Body of pancreas (tissue), 4 donors: ENCODE data around the gene PRKCB. TPM values are rescaled to one million over a fixed set of nuclear protein-coding genes. Genes with fewer than 3 reads are reported as not detected.

Experiments
- ATAC-seq: fragments of 150-250 bp; one replicate; pipeline ENCODE4 v1.9.1; 2016
- DNase-seq, 4 donors: peaks; one replicate each; pipeline ENCODE4 v3.0.0-alpha.2; 2019
- H3K27ac ChIP-seq, 4 donors: fragments of 200-600 bp; sonication (generic); 1 replicate in 3 of 4; 2 replicates in 1 of 4; pipeline versions ENCODE4 v1.5.1 to v1.6.1; 2016 to 2019; ENCODE audit warnings: mild to moderate bottlenecking in 1 of 4, mixed read lengths in 1 of 4, moderate library complexity in 1 of 4
- H3K27me3 ChIP-seq, 2 donors: fragments of 200-600 bp; sonication (generic); one replicate each; pipeline ENCODE4 v1.6.0; 2016; ENCODE audit warnings: mild to moderate bottlenecking in 1 of 2
- H3K36me3 ChIP-seq, 2 donors: fragments of 200-600 bp; sonication (generic); replicated peaks in 1 of 2; 2 replicates each; pipeline ENCODE4 v1.5.1; 2016; ENCODE audit warnings: low read depth in 2 of 2; ENCODE audit not compliant: insufficient read depth in 1 of 2
- H3K4me1 ChIP-seq: fragments of 200-600 bp; sonication (generic); one replicate; pipeline ENCODE4 v1.6.0; 2016
- H3K4me3 ChIP-seq, 2 donors: fragments of 200-600 bp; sonication (generic); 1 replicate in 1 of 2; 2 replicates in 1 of 2; pipeline ENCODE4 v1.5.1; 2016 to 2019
- H3K9me3 ChIP-seq, 3 donors: fragments of 200-600 bp; sonication (generic); 1 replicate in 2 of 3; 2 replicates in 1 of 3; pipeline ENCODE4 v1.5.1; 2016
- CTCF ChIP-seq, 7 experiments: fragments of 450-650 bp in 4 of 7; fragments of 200-600 bp in 3 of 7; sonication (generic) in 3 of 7; IDR thresholded peaks; one replicate each; pipeline ENCODE4 v1.5.1; 2016 to 2019; ENCODE audit warnings: antibody characterized with exemption in 7 of 7
- POLR2A ChIP-seq, 3 donors: fragments of 450-650 bp; IDR thresholded peaks; one replicate each; pipeline ENCODE4 v1.6.1; 2016; ENCODE audit warnings: antibody characterized with exemption in 3 of 3, mild to moderate bottlenecking in 2 of 3
- WGBS, 2 donors: methylation state at CpG; one replicate each; pipeline ENCODE4 v1.1.5; 2017; 5-methylcytosine and 5-hydroxymethylcytosine counted together
- intact Hi-C: fragments of 100-400 bp; cut with DNase I; formaldehyde crosslinking; loops from one replicate; pipeline ENCODE4 v1.15.1; 2023
- total RNA-seq, 2 donors: library from RNA; depleted of rRNA; stranded (reverse); fragments of >200 nt; gene quantifications; one replicate each; pipeline ENCODE4 v1.1.0, GENCODE V29; 2016

Gene PRKCB
- total RNA-seq, 2 donors from 2014 or later: 0.33 to 10.6 TPM

GRCh38 chr16:23857256-23857880, 21.6 kb downstream of the PRKCB start:
- H3K9me3 ChIP-seq: no peaks in the 10 kb centered on the region
- no peaks in the 10 kb centered on the region for H3K4me1 ChIP-seq
- ATAC-seq (no peak), DNase-seq (no peak)
- no peak overlapping the region for H3K4me3 ChIP-seq
- H3K27me3 ChIP-seq: no peaks in the 10 kb centered on the region
- H3K27ac ChIP-seq: no peak overlapping the region
- no peaks in the 10 kb centered on the region for H3K36me3 ChIP-seq
- no peak for TF ChIP-seq CTCF (IDR thresholded peaks at IDR 0.05)
- no peak for TF ChIP-seq POLR2A (IDR thresholded peaks at IDR 0.05)
- 33 to 35% methylated on average over 11 of the region's 11 CpGs for WGBS, 2 donors
- intact Hi-C loops: no loop called here

- Histone ChIP-seq H3K4me3 (no peak overlapping the region), H3K27me3 (no peaks in the 10 kb centered on the region), H3K9me3 (no peaks in the 10 kb centered on the region), H3K36me3 (no peaks in the 10 kb centered on the region), H3K27ac (no peak overlapping the region), H3K4me1 (no peaks in the 10 kb centered on the region)
- DNase-seq (no peak), ATAC-seq (no peak)
- WGBS, 2 donors: 40 to 53% methylated on average over 1 of the region's 1 CpG
- intact Hi-C loops: no loop called here
- TF ChIP-seq POLR2A (IDR thresholded peaks at IDR 0.05) (no peak), CTCF (IDR thresholded peaks at IDR 0.05) (no peak)
These were observed 22.1 kb downstream of the PRKCB start for GRCh38 chr16:23857881-23858269.

- no peaks in the 10 kb centered on the region for H3K4me1 ChIP-seq
- DNase-seq (peak in 1 of 4 donors; percentile 33), ATAC-seq (no peak)
- H3K36me3 ChIP-seq: no peaks in the 10 kb centered on the region
- no peak overlapping the region for H3K27ac ChIP-seq
- TF ChIP-seq POLR2A (IDR thresholded peaks at IDR 0.05): no peak
- TF ChIP-seq CTCF (IDR thresholded peaks at IDR 0.05): no peak
- intact Hi-C loops: no loop called here
- H3K9me3 ChIP-seq: no peaks in the 10 kb centered on the region
- no peak overlapping the region for H3K4me3 ChIP-seq
- WGBS, 2 donors: 41 to 53% methylated on average over 1 of the region's 1 CpG
- no peaks in the 10 kb centered on the region for H3K27me3 ChIP-seq
These were observed 22.8 kb downstream of the PRKCB start for GRCh38 chr16:23858542-23858941.

GRCh38 chr16:23859713-23860269, 24.0 kb downstream of the PRKCB start:
- intact Hi-C loops: no loop called here
- H3K27ac ChIP-seq: no peak overlapping the region

More at GRCh38 chr16:23859713-23860269, 24.0 kb downstream of the PRKCB start:
- Histone ChIP-seq H3K4me3 (no peak overlapping the region), H3K9me3 (no peaks in the 10 kb centered on the region), H3K27me3 (no peaks in the 10 kb centered on the region), H3K4me1 (no peaks in the 10 kb centered on the region), H3K36me3 (no peaks in the 10 kb centered on the region)
- WGBS, 2 donors: 55 to 62% methylated on average over 2 of the region's 2 CpGs
- no peak for DNase-seq
- TF ChIP-seq CTCF (IDR thresholded peaks at IDR 0.05) (no peak), POLR2A (IDR thresholded peaks at IDR 0.05) (no peak)
- ATAC-seq: no peak
